WTC11 (cell line): ENCODE results near the gene RECK.

Source experiments
- IRF2 ChIP-seq: sonication (generic); formaldehyde crosslinking; IDR thresholded peaks from 2 replicates; pipeline ENCODE4 v1.8.0; 2022; ENCODE audit warnings: low read depth, missing genetic modification reagents, borderline replicate concordance
- TF ChIP-seq, protein P1 (sequence below): fragments of 200-600 bp; IDR thresholded peaks from 2 replicates; pipeline ENCODE4 v1.8.0; 2022; ENCODE audit warnings: antibody characterized with exemption

DNA sequence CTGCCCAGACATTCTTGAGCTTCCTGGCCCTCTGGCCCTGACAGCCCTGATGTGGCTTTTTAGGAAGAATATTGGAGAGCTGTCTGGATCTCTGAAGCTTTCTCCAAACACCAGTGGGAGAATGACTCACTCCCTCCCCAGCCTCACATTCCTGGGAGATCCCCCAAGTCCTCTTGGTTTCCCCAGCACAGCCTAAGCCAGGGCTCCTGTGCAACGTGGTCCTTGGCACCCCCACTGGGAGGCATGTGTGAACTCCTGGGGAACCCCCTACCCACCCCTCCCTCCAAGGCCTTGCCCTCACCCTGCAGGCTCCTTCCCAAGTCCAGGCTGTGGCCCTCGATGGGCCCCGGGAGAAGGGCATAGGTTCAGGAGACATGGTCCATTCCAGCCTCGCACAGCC lies 112.5 kb downstream of the RECK start:
- TF ChIP-seq, protein P1, sequence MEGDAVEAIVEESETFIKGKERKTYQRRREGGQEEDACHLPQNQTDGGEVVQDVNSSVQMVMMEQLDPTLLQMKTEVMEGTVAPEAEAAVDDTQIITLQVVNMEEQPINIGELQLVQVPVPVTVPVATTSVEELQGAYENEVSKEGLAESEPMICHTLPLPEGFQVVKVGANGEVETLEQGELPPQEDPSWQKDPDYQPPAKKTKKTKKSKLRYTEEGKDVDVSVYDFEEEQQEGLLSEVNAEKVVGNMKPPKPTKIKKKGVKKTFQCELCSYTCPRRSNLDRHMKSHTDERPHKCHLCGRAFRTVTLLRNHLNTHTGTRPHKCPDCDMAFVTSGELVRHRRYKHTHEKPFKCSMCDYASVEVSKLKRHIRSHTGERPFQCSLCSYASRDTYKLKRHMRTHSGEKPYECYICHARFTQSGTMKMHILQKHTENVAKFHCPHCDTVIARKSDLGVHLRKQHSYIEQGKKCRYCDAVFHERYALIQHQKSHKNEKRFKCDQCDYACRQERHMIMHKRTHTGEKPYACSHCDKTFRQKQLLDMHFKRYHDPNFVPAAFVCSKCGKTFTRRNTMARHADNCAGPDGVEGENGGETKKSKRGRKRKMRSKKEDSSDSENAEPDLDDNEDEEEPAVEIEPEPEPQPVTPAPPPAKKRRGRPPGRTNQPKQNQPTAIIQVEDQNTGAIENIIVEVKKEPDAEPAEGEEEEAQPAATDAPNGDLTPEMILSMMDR: no peak
- no peak for TF ChIP-seq IRF2 (CRISPR knock-in tag)
